ENCODE results near the gene OR10G4.

- no peak for TF ChIP-seq RAD21 (IDR thresholded peaks at IDR 0.05; ENCODE audit: low read length)
- no peak for TF ChIP-seq SMC3 (IDR thresholded peaks at IDR 0.05; ENCODE audit: low read depth, low read length)
- no peak for TF ChIP-seq POLR2A (IDR thresholded peaks at IDR 0.05; ENCODE audit: low read depth, low read length)
- TF ChIP-seq CTCF (conservative IDR thresholded peaks at IDR 0.05; ENCODE audit: low read depth, low read length), result no peak
- no peak for TF ChIP-seq RCOR1 (IDR thresholded peaks at IDR 0.05; ENCODE audit: insufficient replicate concordance, low read length)
- no peak for TF ChIP-seq USF2 (IDR thresholded peaks at IDR 0.05; ENCODE audit: low read depth, low read length)
- TF ChIP-seq CEBPB (IDR thresholded peaks at IDR 0.05; ENCODE audit: low read depth, low read length), result no peak
- TF ChIP-seq RFX5 (IDR thresholded peaks at IDR 0.05; ENCODE audit: low read depth, low read length), result no peak
- TF ChIP-seq NFE2L2 (IDR thresholded peaks at IDR 0.05; ENCODE audit: low read depth, low read length), result no peak
- no peak for TF ChIP-seq MAFK (IDR thresholded peaks at IDR 0.05; ENCODE audit: low read depth, low read length)
- TF ChIP-seq CHD1 (IDR thresholded peaks at IDR 0.05; ENCODE audit: low read depth, low read length), result no peak
Measured at GRCh38 chr11:123973816-123974215, 39.0 kb upstream of the OR10G4 start.

Data from IMR-90 (cell line).